ENCODE data around the gene STPG3. TPM values are rescaled to one million over a fixed set of nuclear protein-coding genes. Genes with fewer than 3 reads are reported as not detected.

The STPG3 gene
- total RNA-seq, 5 donors from 2014 or later (not counting 1 experiment from before 2014, with no cell fraction given): 0.54 TPM; not detected in 4

DNA sequence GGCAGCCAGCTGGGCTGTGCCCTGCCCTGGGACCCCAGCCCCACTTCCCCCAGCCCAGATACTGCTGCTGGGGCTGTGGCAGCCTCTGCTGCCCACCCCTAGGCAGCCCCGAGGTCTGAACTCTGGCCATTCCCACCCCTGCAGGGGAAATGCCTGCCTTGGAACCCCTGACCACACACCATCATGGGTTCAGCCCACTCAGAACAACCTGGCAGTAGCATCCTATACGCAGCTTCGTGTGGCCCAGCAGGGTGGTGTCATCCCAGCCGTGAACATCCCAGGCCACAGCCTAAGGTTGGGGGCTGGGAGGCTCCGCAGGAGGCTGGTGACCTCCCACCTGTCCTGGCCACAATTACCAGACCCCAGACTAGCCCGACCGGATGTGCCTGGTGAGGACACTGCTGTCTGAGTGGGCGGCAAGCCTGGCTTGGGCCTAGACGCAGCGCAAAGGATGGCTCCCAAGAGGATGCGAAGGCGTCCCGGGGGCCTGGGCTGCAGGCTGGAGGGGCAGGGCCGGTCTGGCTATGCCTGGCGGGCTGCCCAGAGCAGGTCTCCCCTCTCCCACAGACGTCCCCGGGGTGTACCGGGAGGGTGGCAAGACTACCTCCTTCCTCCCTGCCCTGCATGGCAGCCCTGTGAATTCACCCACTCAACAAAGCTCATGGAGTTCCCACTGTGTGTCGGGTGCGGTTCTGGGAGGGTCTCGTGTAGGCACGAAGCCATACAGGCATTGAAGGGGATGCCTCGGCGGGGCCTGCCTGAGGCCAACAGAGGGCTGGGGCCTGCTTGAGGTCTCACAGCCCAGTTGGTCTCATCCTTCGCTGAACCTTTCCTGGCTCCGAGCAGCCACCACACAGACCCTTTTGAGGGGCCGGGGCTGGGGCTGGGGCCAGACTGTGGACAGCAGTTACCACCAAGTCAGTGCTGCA lies 21.9 kb upstream of the STPG3 start:
- Mint-ChIP-seq H3K27ac (no peak overlapping the region), H3K4me3 (no peak overlapping the region), H3K9me3 (no peaks in the 10 kb centered on the region), H3K27me3 (peaks cover 4 to 12% of the 10 kb centered on the region in 2 donors), H3K36me3 (no peaks in the 10 kb centered on the region), H3K4me1 (peaks cover 2 to 6% (median 4%) of the 10 kb centered on the region in 3 donors)
- Histone ChIP-seq H3K4me3 (ENCODE audit: control insufficient read depth in 1 of 2, extremely low read depth in 1 of 2, low read length in 1 of 2) (no peak overlapping the region), H3K27ac (ENCODE audit: low read length) (no peak overlapping the region), H3K27me3 (replicated peaks in 1 of 2; ENCODE audit: control insufficient read depth in 2 of 2, extremely low read depth in 1 of 2, insufficient read depth in 2 of 2, low read length in 1 of 2) (peaks cover 0 to 67% of the 10 kb centered on the region in 2 experiments), H3K36me3 (ENCODE audit: control insufficient read depth in 2 of 2, extremely low read depth in 1 of 2, insufficient read depth in 1 of 2, low read length in 1 of 2) (no peaks in the 10 kb centered on the region), H3K9me3 (no peaks in the 10 kb centered on the region), H3K4me1 (ENCODE audit: control insufficient read depth in 1 of 2, extremely low read depth in 1 of 2, insufficient read depth in 2 of 2, low read length in 2 of 2) (peaks cover 0 to 13% of the 10 kb centered on the region in 2 experiments)
- no peak for DNase-seq
- 83% methylated on average over 24 of the region's 27 CpGs for WGBS (ENCODE audit: insufficient coverage)
- ATAC-seq (replicated peaks in 1 of 4): no peak
- CTCF ChIA-PET: no interaction called here
- POLR2A ChIA-PET: no interaction called here

DNA sequence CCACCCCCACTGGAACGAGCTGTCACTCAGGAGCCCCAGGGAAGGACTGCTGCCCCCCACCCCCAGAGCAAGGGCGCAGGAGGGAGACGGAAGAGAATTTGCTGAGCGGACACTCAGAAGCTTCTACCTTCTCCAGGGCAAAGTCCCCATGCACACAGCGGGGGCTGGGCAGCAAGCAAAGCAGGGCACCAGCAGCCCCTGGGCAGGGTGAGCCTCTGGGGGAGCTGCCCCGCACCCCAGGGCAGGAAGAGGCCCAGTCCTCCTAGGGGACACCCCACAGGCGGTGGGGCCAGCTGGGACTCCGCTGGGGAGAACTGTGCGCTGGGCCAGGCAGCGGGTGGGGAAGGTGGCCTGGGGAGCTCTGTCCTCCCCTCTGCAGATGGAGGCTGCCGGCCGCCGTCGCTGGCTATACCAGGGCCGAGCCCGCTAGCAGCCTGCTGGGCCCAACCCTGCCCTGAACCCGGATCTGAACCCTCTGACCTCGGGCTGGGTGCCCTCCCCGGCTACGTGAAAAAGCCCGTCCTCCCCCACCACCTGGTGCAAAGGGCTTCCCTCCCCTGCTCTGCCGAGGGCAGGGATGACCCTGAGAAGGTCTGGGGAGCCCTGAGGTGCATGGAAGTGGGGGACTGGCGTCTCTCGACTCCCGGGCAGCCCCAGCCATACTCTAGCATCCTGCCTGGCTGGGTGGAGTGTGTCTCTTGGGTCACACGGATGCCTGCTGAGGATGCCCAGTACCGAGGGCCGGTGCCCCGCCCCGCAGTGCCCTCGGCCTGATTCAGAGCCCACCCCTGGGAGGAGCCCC lies 21.0 kb upstream of the STPG3 start:
- Mint-ChIP-seq H3K9me3 (no peaks in the 10 kb centered on the region), H3K36me3 (no peaks in the 10 kb centered on the region), H3K27ac (no peak overlapping the region), H3K4me3 (no peak overlapping the region), H3K4me1 (peaks cover 2 to 7% (median 6%) of the 10 kb centered on the region in 3 donors), H3K27me3 (peaks cover 4 to 16% of the 10 kb centered on the region in 2 donors)
- ATAC-seq (replicated peaks in 1 of 4) (no peak), DNase-seq (no peak)
- peaks cover 0 to 75% of the 10 kb centered on the region in 2 experiments for H3K27me3 ChIP-seq (replicated peaks in 1 of 2; ENCODE audit: control insufficient read depth in 2 of 2, extremely low read depth in 1 of 2, insufficient read depth in 2 of 2, low read length in 1 of 2)
- H3K36me3 ChIP-seq (ENCODE audit: control insufficient read depth in 2 of 2, extremely low read depth in 1 of 2, insufficient read depth in 1 of 2, low read length in 1 of 2): no peaks in the 10 kb centered on the region
- no peak overlapping the region for H3K4me3 ChIP-seq (ENCODE audit: control insufficient read depth in 1 of 2, extremely low read depth in 1 of 2, low read length in 1 of 2)
- no peaks in the 10 kb centered on the region for H3K9me3 ChIP-seq
- CTCF ChIA-PET: no interaction called here
- WGBS (ENCODE audit: insufficient coverage): 73% methylated on average over 24 of the region's 31 CpGs
- H3K4me1 ChIP-seq (ENCODE audit: control insufficient read depth in 1 of 2, extremely low read depth in 1 of 2, insufficient read depth in 2 of 2, low read length in 2 of 2): peaks cover 0 to 8% of the 10 kb centered on the region in 2 experiments
- POLR2A ChIA-PET: no interaction called here
- no peak overlapping the region for H3K27ac ChIP-seq (ENCODE audit: low read length)

DNA sequence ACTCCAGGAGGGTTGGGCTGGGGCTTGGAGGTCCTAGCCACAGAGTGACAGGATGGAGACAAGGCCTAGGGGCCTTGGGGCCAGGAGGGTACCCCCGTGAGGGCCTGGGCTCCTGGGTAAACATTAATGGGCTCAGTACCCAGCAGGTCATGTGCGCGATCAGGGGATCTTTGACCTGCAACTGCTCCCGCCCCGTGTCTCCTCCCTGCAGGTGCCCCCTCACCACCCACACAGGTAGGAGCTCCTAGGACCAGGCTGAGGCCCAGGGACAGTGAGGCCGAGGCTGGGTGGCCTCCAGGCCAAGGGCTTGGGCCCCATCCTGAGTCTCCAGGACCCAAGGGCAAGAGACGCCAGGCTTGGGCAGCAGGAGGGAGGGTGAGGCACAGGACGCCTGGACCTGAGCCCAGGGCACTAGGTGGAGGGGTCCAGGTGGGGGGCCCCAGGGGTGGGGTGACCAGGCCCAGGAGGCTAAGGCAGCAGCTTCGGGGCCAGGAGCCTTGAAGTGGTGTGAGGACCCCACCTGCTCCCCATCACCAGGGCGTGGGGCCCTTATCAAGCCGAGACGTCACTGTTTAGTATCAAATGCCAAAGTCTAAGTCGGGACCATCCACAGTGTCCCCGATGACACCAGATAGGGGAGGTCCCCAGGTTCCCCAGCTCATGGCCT lies 20.2 kb upstream of the STPG3 start, which contains the start of gene SLC34A3:
TSS of gene SLC34A3 (plus strand) at position 197 of the 667 bp plus-strand sequence. CDS start 802 bp downstream, outside the sequence.
- CTCF ChIA-PET: no interaction called here

DNA sequence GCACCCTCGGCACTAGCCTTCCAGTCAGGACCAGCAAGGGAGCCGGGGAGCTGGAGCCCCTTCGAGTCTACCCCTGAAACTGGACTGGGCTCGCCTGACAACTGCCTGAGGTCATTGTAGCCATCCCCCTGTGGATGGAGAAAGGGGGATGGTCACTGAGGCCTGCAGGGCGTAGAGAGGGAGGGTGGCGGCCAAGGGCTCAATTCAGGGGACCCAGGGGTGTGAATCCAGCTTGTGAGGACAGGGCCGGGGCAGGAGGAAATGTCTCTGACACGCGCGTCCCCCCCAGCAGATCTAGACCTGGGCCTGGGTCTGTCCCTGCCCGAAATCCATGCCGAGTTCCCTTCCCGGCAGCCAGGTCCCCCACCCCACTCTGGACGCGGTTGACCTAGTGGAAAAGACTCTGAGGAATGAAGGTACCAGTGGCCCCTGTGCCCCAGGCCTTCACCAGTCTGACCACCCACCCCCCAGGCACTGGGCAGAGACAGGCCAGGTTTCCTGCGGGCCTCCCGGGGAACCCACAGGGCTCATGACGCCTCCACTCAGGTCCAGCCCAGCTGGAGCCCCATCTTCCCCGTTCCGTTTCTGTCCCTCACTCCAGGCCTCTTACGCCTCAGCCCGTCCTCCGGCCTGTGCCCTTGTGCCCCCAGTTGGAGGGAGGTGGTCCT lies 19.6 kb upstream of the STPG3 start:
- H3K27ac Mint-ChIP-seq: no peak overlapping the region
- CTCF ChIA-PET: no interaction called here
- WGBS (ENCODE audit: insufficient coverage): 85% methylated on average over 11 of the region's 23 CpGs

More for the DNA sequence above, 20.2 kb upstream of the STPG3 start, which contains the start of gene SLC34A3:
- Mint-ChIP-seq H3K27ac (no peak within 1 kb of the TSS), H3K36me3 (no peaks in the 10 kb centered on the region), H3K27me3 (peaks cover 4 to 17% of the 10 kb centered on the region in 2 donors), H3K4me1 (peaks cover 2 to 10% (median 6%) of the 10 kb centered on the region in 3 donors), H3K9me3 (no peaks in the 10 kb centered on the region), H3K4me3 (no peak within 1 kb of the TSS)
- H3K27ac ChIP-seq (ENCODE audit: low read length): no peak within 1 kb of the TSS
- H3K9me3 ChIP-seq: no peaks in the 10 kb centered on the region
- POLR2A ChIA-PET: no interaction called here
- H3K36me3 ChIP-seq (ENCODE audit: control insufficient read depth in 2 of 2, extremely low read depth in 1 of 2, insufficient read depth in 1 of 2, low read length in 1 of 2): no peaks in the 10 kb centered on the region
- H3K4me1 ChIP-seq (ENCODE audit: control insufficient read depth in 1 of 2, extremely low read depth in 1 of 2, insufficient read depth in 2 of 2, low read length in 2 of 2): peaks cover 0 to 12% of the 10 kb centered on the region in 2 experiments
- H3K27me3 ChIP-seq (replicated peaks in 1 of 2; ENCODE audit: control insufficient read depth in 2 of 2, extremely low read depth in 1 of 2, insufficient read depth in 2 of 2, low read length in 1 of 2): peaks cover 0 to 81% of the 10 kb centered on the region in 2 experiments
- WGBS (ENCODE audit: insufficient coverage): 77% methylated on average over 6 of the region's 14 CpGs
- H3K4me3 ChIP-seq (ENCODE audit: control insufficient read depth in 1 of 2, extremely low read depth in 1 of 2, low read length in 1 of 2): no peak within 1 kb of the TSS
- no peak for ATAC-seq (replicated peaks in 1 of 4)
- no peak for DNase-seq

DNA sequence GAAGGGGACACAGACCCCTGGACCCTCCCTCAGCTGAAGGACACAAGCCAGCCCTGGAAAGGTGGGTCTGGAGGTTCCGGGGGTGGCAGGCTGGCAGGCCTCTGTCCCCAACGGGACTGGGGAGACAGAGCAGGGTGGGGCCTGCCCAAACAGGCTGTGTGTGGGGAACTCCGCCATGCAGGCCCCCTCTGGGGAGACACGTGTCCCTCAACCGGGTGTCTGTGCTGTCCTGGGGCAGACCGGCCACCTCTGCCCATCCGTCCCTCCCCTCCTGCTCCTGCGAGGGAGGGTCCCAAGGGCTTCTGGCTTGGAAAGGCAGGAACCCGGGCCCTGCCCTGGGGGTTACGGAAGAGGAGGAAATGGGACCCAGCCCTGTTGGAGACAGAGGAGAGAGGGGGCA lies 19.0 kb upstream of the STPG3 start:
- ChIA-PET CTCF (no interaction called here), POLR2A (no interaction called here)
- H3K36me3 Mint-ChIP-seq: no peaks in the 10 kb centered on the region
- DNase-seq (no peak), ATAC-seq (replicated peaks in 1 of 4) (no peak)
- H3K9me3 Mint-ChIP-seq: no peaks in the 10 kb centered on the region
- no peak overlapping the region for H3K27ac Mint-ChIP-seq
- no peaks in the 10 kb centered on the region for H3K9me3 ChIP-seq
- WGBS (ENCODE audit: insufficient coverage): 82% methylated on average over 9 of the region's 10 CpGs
- H3K27me3 ChIP-seq (replicated peaks in 1 of 2; ENCODE audit: control insufficient read depth in 2 of 2, extremely low read depth in 1 of 2, insufficient read depth in 2 of 2, low read length in 1 of 2): peaks cover 0 to 74% of the 10 kb centered on the region in 2 experiments
- peaks cover 4 to 17% of the 10 kb centered on the region in 2 donors for H3K27me3 Mint-ChIP-seq
- H3K4me3 ChIP-seq (ENCODE audit: control insufficient read depth in 1 of 2, extremely low read depth in 1 of 2, low read length in 1 of 2): no peak overlapping the region
- H3K4me3 Mint-ChIP-seq: no peak overlapping the region
- no peaks in the 10 kb centered on the region for H3K36me3 ChIP-seq (ENCODE audit: control insufficient read depth in 2 of 2, extremely low read depth in 1 of 2, insufficient read depth in 1 of 2, low read length in 1 of 2)
- H3K27ac ChIP-seq (ENCODE audit: low read length): no peak overlapping the region
- peaks cover 4 to 15% (median 6%) of the 10 kb centered on the region in 3 donors for H3K4me1 Mint-ChIP-seq
- H3K4me1 ChIP-seq (ENCODE audit: control insufficient read depth in 1 of 2, extremely low read depth in 1 of 2, insufficient read depth in 2 of 2, low read length in 2 of 2): peaks cover 3 to 23% of the 10 kb centered on the region in 2 experiments

More for the DNA sequence above, 19.6 kb upstream of the STPG3 start:
- Histone ChIP-seq H3K36me3 (ENCODE audit: control insufficient read depth in 2 of 2, extremely low read depth in 1 of 2, insufficient read depth in 1 of 2, low read length in 1 of 2) (no peaks in the 10 kb centered on the region), H3K27ac (ENCODE audit: low read length) (no peak overlapping the region), H3K4me3 (ENCODE audit: control insufficient read depth in 1 of 2, extremely low read depth in 1 of 2, low read length in 1 of 2) (no peak overlapping the region), H3K27me3 (replicated peaks in 1 of 2; ENCODE audit: control insufficient read depth in 2 of 2, extremely low read depth in 1 of 2, insufficient read depth in 2 of 2, low read length in 1 of 2) (peaks cover 0 to 80% of the 10 kb centered on the region in 2 experiments), H3K9me3 (no peaks in the 10 kb centered on the region), H3K4me1 (ENCODE audit: control insufficient read depth in 1 of 2, extremely low read depth in 1 of 2, insufficient read depth in 2 of 2, low read length in 2 of 2) (peaks cover 0 to 17% of the 10 kb centered on the region in 2 experiments)
- POLR2A ChIA-PET: no interaction called here
- DNase-seq: no peak
- H3K4me1 Mint-ChIP-seq: peaks cover 2 to 12% (median 6%) of the 10 kb centered on the region in 3 donors
- no peaks in the 10 kb centered on the region for H3K36me3 Mint-ChIP-seq
- ATAC-seq (replicated peaks in 1 of 4): no peak
- H3K4me3 Mint-ChIP-seq: no peak overlapping the region
- H3K27me3 Mint-ChIP-seq: peaks cover 4 to 17% of the 10 kb centered on the region in 2 donors
- no peaks in the 10 kb centered on the region for H3K9me3 Mint-ChIP-seq
